Endothelial cell of umbilical vein (primary cell): ENCODE measurements around the gene ZNF385B.

Experiments used
- EZH2 ChIP-seq: IDR thresholded peaks from 2 replicates; pipeline ENCODE4 v1.6.1; 2012; ENCODE audit warnings: borderline replicate concordance, low read depth, mild to moderate bottlenecking, moderate library complexity, low read length, inconsistent platforms; ENCODE audit not compliant: severe bottlenecking
- TF ChIP-seq, protein P1 (sequence below), 2 donors: IDR thresholded peaks; 1 replicate in 1 of 2; 2 replicates in 1 of 2; pipeline ENCODE4 v1.5.1; 2011; ENCODE audit warnings: low read length in 2 of 2, mild to moderate bottlenecking in 2 of 2, moderate library complexity in 2 of 2, control low read depth in 1 of 2, inconsistent platforms in 1 of 2, low read depth in 1 of 2; ENCODE audit not compliant: insufficient read depth in 1 of 2; ENCODE audit errors: extremely low read depth in 1 of 2

- TF ChIP-seq, protein P1, sequence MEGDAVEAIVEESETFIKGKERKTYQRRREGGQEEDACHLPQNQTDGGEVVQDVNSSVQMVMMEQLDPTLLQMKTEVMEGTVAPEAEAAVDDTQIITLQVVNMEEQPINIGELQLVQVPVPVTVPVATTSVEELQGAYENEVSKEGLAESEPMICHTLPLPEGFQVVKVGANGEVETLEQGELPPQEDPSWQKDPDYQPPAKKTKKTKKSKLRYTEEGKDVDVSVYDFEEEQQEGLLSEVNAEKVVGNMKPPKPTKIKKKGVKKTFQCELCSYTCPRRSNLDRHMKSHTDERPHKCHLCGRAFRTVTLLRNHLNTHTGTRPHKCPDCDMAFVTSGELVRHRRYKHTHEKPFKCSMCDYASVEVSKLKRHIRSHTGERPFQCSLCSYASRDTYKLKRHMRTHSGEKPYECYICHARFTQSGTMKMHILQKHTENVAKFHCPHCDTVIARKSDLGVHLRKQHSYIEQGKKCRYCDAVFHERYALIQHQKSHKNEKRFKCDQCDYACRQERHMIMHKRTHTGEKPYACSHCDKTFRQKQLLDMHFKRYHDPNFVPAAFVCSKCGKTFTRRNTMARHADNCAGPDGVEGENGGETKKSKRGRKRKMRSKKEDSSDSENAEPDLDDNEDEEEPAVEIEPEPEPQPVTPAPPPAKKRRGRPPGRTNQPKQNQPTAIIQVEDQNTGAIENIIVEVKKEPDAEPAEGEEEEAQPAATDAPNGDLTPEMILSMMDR (IDR thresholded peaks at IDR 0.05; ENCODE audit: extremely low read depth in 1 of 2, insufficient read depth in 1 of 2, low read depth in 1 of 2, low read length in 2 of 2) = no peak
- TF ChIP-seq EZH2 = no peak
These were observed 268.1 kb downstream of the ZNF385B start for GRCh38 chr2:179593323-179593722.
